RWPE1 (cell line): ENCODE measurements around the gene DUSP22.

ENCODE experiments used
- CTCF ChIA-PET: fragments of 350-600 bp; sonication (Branson Sonifier 250); formaldehyde crosslinking; extraction: SDS; loops from one replicate; lab custom pipeline; 2021; lab: Yijun Ruan, JAX
- POLR2A ChIA-PET: fragments of 400-600 bp; formaldehyde crosslinking; extraction: SDS; loops from one replicate; lab custom pipeline; 2020; ENCODE audit warnings: antibody characterized with exemption; ENCODE audit not compliant: low non-redundant PET; lab: Yijun Ruan, JAX
- DNase-seq: peaks from one replicate; pipeline ENCODE4 v3.0.0; 2012; ENCODE audit warnings: low spot score
- H3K27ac ChIP-seq: fragments of 450-650 bp; 2 replicates; pipeline ENCODE4 v1.5.1; 2017
- TF ChIP-seq, protein P1 (sequence below): fragments of 450-650 bp; conservative IDR thresholded peaks from 2 replicates; pipeline ENCODE4 v1.5.1; 2017; ENCODE audit warnings: low read depth, mild to moderate bottlenecking

The DUSP22 gene

DNA sequence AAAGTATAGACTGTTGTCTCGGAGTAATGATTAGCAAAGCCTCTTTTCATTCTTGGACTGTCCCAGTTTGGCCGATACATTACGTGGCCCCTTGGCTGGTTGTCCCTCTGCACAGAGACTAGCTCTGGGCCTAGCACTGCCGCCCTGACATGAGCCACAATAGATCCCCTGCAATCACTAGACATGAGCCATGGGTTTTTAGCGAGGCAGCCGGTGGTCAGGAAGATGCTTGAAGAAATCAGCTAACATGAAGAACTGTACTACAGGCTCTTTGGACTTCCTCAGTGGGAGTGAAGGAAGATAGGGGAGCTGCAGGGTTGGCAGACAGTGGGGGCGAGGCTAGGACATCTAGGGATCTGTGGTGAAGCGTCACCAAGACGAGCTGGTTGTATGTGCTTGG is 11.0 kb downstream of the DUSP22 start:
- CTCF ChIA-PET, result interaction anchor here (0.9 kb wide), 1 partner anchor 47 kb away, joined by 3 read pairs; no protein-coding TSS in a partner anchor
- H3K27ac ChIP-seq, result no peak overlapping the region
- no peak for DNase-seq
- POLR2A ChIA-PET, result no interaction called here
- TF ChIP-seq, protein P1, sequence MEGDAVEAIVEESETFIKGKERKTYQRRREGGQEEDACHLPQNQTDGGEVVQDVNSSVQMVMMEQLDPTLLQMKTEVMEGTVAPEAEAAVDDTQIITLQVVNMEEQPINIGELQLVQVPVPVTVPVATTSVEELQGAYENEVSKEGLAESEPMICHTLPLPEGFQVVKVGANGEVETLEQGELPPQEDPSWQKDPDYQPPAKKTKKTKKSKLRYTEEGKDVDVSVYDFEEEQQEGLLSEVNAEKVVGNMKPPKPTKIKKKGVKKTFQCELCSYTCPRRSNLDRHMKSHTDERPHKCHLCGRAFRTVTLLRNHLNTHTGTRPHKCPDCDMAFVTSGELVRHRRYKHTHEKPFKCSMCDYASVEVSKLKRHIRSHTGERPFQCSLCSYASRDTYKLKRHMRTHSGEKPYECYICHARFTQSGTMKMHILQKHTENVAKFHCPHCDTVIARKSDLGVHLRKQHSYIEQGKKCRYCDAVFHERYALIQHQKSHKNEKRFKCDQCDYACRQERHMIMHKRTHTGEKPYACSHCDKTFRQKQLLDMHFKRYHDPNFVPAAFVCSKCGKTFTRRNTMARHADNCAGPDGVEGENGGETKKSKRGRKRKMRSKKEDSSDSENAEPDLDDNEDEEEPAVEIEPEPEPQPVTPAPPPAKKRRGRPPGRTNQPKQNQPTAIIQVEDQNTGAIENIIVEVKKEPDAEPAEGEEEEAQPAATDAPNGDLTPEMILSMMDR, result no peak

DNA sequence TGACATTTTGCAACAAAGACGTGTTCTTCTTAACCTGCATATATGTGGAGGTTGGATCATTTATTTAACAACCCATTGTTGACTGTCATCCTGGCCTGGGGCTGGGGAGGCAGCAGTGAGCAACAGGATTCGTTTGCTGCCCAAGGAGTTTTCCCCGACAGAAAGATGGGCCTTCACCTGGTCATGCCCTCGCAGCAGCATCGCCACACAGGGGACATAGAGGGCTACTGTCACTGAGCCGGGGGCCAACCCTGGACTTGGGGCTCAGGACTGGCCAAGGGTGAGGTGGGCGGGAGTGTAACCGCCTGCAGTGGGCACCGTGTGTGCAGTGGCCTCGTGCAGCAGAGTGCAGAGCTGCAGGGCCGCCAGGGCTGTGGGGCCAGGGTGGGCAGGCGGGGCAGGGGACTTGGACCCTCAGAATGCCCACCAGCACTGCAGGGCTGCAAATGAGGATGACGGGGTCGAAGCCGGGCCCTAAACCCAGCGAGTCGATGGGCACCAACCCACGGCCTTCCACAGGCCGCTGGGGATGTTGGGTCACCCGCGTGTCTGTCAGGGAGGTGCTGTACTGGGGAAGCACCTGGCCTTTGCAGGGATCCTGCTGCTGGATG is 11.8 kb downstream of the DUSP22 start:
- no peak overlapping the region for H3K27ac ChIP-seq
- ChIA-PET POLR2A (no interaction called here), CTCF (interaction anchor here (0.9 kb wide), 1 partner anchor 46 kb away, joined by 3 read pairs; no protein-coding TSS in a partner anchor)
- TF ChIP-seq, protein P1, result no peak
- no peak for DNase-seq

DNA sequence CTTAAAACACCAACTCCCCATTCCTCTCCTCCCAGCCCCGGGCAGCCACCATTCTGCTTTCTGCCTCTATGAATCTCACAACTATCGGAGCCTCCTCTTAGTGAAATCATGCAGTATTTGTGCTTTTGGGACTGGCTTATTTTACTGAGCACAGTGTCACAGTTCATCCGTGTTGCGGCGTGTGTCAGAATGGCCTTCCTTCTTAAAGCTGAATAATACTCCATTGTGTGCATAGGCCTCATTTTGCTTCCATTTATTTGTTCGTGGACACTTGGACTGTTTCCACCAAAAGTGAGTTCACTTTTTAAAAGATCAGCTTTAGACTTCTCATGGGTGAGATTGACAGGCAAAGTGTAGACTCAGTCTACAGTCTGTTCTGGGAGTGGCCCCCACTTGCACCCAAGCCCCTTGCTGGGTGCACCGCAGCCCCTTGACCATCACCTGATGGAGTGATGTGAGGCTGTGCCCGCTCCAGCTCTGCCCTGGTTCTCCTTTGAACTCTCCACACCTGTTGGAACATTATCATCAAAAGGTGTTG is 12.6 kb downstream of the DUSP22 start:
- ChIA-PET POLR2A (no interaction called here), CTCF (interaction anchor here (0.7 kb wide), 1 partner anchor 60 kb away, joined by 3 read pairs; no protein-coding TSS in a partner anchor)
- TF ChIP-seq, protein P1, result no peak
- DNase-seq, result no peak
- no peak overlapping the region for H3K27ac ChIP-seq

DNA sequence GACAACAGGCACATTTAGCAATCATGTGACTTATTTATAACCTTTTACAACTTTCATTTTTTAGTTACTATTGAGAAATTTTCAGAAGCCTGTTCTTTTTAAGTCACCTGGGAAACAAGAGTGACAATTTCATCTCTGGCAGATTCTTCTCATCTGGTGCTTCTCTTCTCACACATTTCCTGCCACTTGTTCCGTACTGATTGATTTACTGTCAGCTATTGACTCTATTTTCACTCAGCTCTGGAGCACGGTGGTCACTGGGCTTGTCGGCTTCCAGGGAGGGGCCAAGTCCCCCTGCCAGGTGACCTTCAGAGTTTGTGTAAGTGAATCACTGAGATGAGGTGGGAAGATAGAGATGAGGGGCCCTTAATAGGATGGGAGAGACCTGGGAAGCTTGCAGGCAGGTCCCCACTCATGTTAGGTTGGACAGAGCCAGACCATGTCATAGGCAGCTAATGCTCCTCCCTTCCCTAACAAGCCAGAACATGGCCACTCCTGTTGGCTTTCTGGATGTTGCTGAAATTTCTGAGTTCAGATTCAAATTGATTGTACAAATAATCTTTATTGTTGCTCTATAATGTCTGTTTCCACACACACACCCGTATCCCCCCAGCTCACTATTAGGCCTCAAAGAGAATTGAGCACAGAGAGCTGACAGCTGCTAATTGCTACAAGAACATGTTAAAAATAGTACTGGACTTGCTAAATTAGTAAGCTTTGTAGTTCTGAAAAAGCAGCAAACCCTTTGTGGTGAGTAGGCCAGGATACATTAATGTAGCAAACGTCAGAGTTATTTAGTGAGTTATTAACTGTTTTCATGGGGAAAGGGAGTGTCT is 13.3 kb downstream of the DUSP22 start:
- POLR2A ChIA-PET, result interaction anchor here (0.6 kb wide), 1 partner anchor 175 kb away, joined by 10 read pairs; no protein-coding TSS in a partner anchor
- no peak overlapping the region for H3K27ac ChIP-seq
- TF ChIP-seq, protein P1, result no peak
- CTCF ChIA-PET, result interaction anchor here (0.7 kb wide), 1 partner anchor 60 kb away, joined by 3 read pairs; no protein-coding TSS in a partner anchor
- DNase-seq, result no peak

DNA sequence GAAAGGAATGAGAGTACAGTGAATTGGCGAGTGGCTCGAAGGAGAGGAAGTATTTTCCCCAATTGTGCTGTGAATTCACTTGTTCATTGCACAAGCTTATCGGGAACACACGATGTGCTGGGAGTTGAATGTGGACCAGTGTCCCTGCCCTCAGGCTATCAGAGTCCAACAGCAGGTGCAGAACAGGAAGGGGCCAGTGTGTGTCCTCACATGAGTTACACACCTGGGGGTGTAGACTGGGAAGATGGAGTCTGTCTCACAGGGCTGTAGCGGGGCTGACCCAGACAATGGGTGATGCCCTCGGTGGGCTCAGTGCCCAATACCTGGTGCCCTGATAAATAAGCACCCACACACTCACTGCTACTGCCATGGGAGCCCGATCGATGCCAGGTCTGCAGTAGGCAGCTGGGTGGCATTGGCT is 14.4 kb downstream of the DUSP22 start:
- ChIA-PET CTCF (no interaction called here), POLR2A (no interaction called here)
- no peak for DNase-seq
- H3K27ac ChIP-seq, result no peak overlapping the region
- TF ChIP-seq, protein P1, result no peak
